Trophoblast cell (in vitro differentiated cells and primary cell): ENCODE data around the gene LIF.

Source experiments
- DNase-seq, 2 donors: peaks; one replicate each; pipeline ENCODE4 v3.0.0-alpha.2; 2016
- H2AFZ ChIP-seq: 2 replicates; pipeline ENCODE4 v1.6.1; 2013; ENCODE audit warnings: low read length, moderate library complexity, mild to moderate bottlenecking; ENCODE audit not compliant: insufficient read depth, poor library complexity
- H2AK5ac ChIP-seq: 2 replicates; pipeline ENCODE4 v1.6.1; 2013; ENCODE audit warnings: mild to moderate bottlenecking, low read length
- H2BK120ac ChIP-seq: 2 replicates; pipeline ENCODE4 v1.6.1; 2013; ENCODE audit warnings: low read length, mild to moderate bottlenecking, moderate library complexity; ENCODE audit not compliant: insufficient read depth, poor library complexity
- H2BK12ac ChIP-seq: 2 replicates; pipeline ENCODE4 v1.6.1; 2013; ENCODE audit warnings: mild to moderate bottlenecking, low read length, moderate library complexity
- H2BK5ac ChIP-seq: 2 replicates; pipeline ENCODE4 v1.6.1; 2013; ENCODE audit warnings: low read length, low read depth, moderate library complexity, mild to moderate bottlenecking; ENCODE audit not compliant: poor library complexity
- H3K14ac ChIP-seq: 2 replicates; pipeline ENCODE4 v1.6.1; 2013; ENCODE audit warnings: mild to moderate bottlenecking, low read length
- H3K18ac ChIP-seq: 2 replicates; pipeline ENCODE4 v1.6.1; 2013; ENCODE audit warnings: mild to moderate bottlenecking, low read length
- H3K23ac ChIP-seq: 2 replicates; pipeline ENCODE4 v1.6.1; 2013; ENCODE audit warnings: low read length
- H3K27ac ChIP-seq: 2 replicates; pipeline ENCODE4 v1.5.1; 2013; ENCODE audit warnings: low read depth, mild to moderate bottlenecking, inconsistent platforms, low read length, moderate library complexity
- H3K27me3 ChIP-seq: 2 replicates; pipeline ENCODE4 v1.6.1; 2013; ENCODE audit warnings: inconsistent platforms, mild to moderate bottlenecking, low read length, moderate library complexity; ENCODE audit not compliant: insufficient read depth
- H3K36me3 ChIP-seq, 2 experiments: 1 replicate in 1 of 2; 2 replicates in 1 of 2; pipeline ENCODE4 v1.6.1; 2013; ENCODE audit warnings: low read length in 2 of 2, mild to moderate bottlenecking in 2 of 2, moderate library complexity in 1 of 2; ENCODE audit not compliant: insufficient read depth in 2 of 2, control insufficient read depth in 1 of 2
- H3K4ac ChIP-seq: 2 replicates; pipeline ENCODE4 v1.6.1; 2013; ENCODE audit warnings: low read depth, mild to moderate bottlenecking, low read length, moderate library complexity
- H3K4me1 ChIP-seq, 2 experiments: 1 replicate in 1 of 2; 2 replicates in 1 of 2; pipeline ENCODE4 v1.6.1; 2013; ENCODE audit warnings: low read length in 2 of 2, mild to moderate bottlenecking in 2 of 2, moderate library complexity in 1 of 2; ENCODE audit not compliant: insufficient read depth in 2 of 2, control insufficient read depth in 1 of 2
- H3K4me2 ChIP-seq: 2 replicates; pipeline ENCODE4 v1.6.1; 2013; ENCODE audit warnings: inconsistent platforms, mild to moderate bottlenecking, low read length, moderate library complexity
- H3K4me3 ChIP-seq: 2 replicates; pipeline ENCODE4 v1.5.1; 2013; ENCODE audit warnings: mild to moderate bottlenecking, low read depth, low read length, inconsistent platforms
- H3K79me1 ChIP-seq: one replicate; pipeline ENCODE4 v1.6.1; 2013; ENCODE audit warnings: low read length
- H3K79me2 ChIP-seq: 2 replicates; pipeline ENCODE4 v1.6.1; 2013; ENCODE audit warnings: low read length, mild to moderate bottlenecking; ENCODE audit not compliant: control insufficient read depth, insufficient read depth, poor library complexity
- H3K9ac ChIP-seq: 2 replicates; pipeline ENCODE4 v1.6.1; 2013; ENCODE audit warnings: mild to moderate bottlenecking, low read length
- H3K9me3 ChIP-seq: 2 replicates; pipeline ENCODE4 v1.6.1; 2013; ENCODE audit warnings: low read depth, mild to moderate bottlenecking, control low read depth, inconsistent platforms, low read length; ENCODE audit not compliant: insufficient read depth
- H4K12ac ChIP-seq: 2 replicates; pipeline ENCODE4 v1.6.1; 2013; ENCODE audit warnings: low read depth, mild to moderate bottlenecking, low read length, moderate library complexity
- H4K8ac ChIP-seq: 2 replicates; pipeline ENCODE4 v1.6.1; 2013; ENCODE audit warnings: low read depth, mild to moderate bottlenecking, low read length, moderate library complexity
- H4K91ac ChIP-seq: one replicate; pipeline ENCODE4 v1.6.1; 2013; ENCODE audit warnings: low read depth, mild to moderate bottlenecking, low read length, moderate library complexity
- WGBS: extraction: QIAGEN DNeasy Blood & Tissue Kit; methylation state at CpG from one replicate; pipeline ENCODE4 v1.1.7; 2013; ENCODE audit warnings: missing lambda C conversion rate; ENCODE audit not compliant: insufficient read length, insufficient coverage; ENCODE audit errors: extremely low coverage; 5-methylcytosine and 5-hydroxymethylcytosine counted together

The LIF gene

GRCh38 chr22:30285176-30285845, 38.8 kb upstream of the LIF start:
- H2BK120ac ChIP-seq, result no peak overlapping the region
- H2BK5ac ChIP-seq, result no peak overlapping the region
- no CpG with 5 or more reads among the region's 27 CpGs for WGBS
- H3K18ac ChIP-seq, result no peak overlapping the region
- peaks cover 9 to 15% of the 10 kb centered on the region in 2 experiments for H3K4me1 ChIP-seq
- H3K36me3 ChIP-seq, result peaks cover 33 to 37% of the 10 kb centered on the region in 2 experiments
- H3K23ac ChIP-seq, result no peak overlapping the region
- H3K9ac ChIP-seq, result no peak overlapping the region
- no peak overlapping the region for H3K27ac ChIP-seq
- no peaks in the 10 kb centered on the region for H3K27me3 ChIP-seq
- H4K91ac ChIP-seq, result no peak overlapping the region
- no peak overlapping the region for H2AFZ ChIP-seq
- H3K4me3 ChIP-seq, result no peak overlapping the region
- H2BK12ac ChIP-seq, result no peak overlapping the region
- no peak overlapping the region for H3K4me2 ChIP-seq
- peaks cover 10% of the 10 kb centered on the region for H3K79me1 ChIP-seq
- no peak overlapping the region for H4K12ac ChIP-seq
- H3K9me3 ChIP-seq, result peaks cover 5% of the 10 kb centered on the region
- no peak overlapping the region for H3K14ac ChIP-seq
- H3K79me2 ChIP-seq, result peaks cover 6% of the 10 kb centered on the region
- H3K4ac ChIP-seq, result no peak overlapping the region
- no peak overlapping the region for H2AK5ac ChIP-seq
- no peak overlapping the region for H4K8ac ChIP-seq
- no peak for DNase-seq

- Histone ChIP-seq H3K4me3 (no peak overlapping the region), H3K9ac (no peak overlapping the region), H3K27ac (no peak overlapping the region), H2AFZ (no peak overlapping the region), H2BK120ac (no peak overlapping the region), H3K4ac (no peak overlapping the region), H3K18ac (no peak overlapping the region), H2AK5ac (no peak overlapping the region), H3K79me2 (peaks cover 6% of the 10 kb centered on the region), H4K91ac (no peak overlapping the region), H3K23ac (no peak overlapping the region), H3K9me3 (peaks cover 5% of the 10 kb centered on the region), H2BK5ac (no peak overlapping the region), H2BK12ac (no peak overlapping the region), H4K12ac (no peak overlapping the region), H3K36me3 (peaks cover 33 to 37% of the 10 kb centered on the region in 2 experiments), H4K8ac (no peak overlapping the region), H3K79me1 (peaks cover 10% of the 10 kb centered on the region), H3K27me3 (no peaks in the 10 kb centered on the region), H3K14ac (no peak overlapping the region), H3K4me2 (no peak overlapping the region), H3K4me1 (peaks cover 4 to 9% of the 10 kb centered on the region in 2 experiments)
- no peak for DNase-seq
- no CpG with 5 or more reads among the region's 4 CpGs for WGBS
These were observed 38.1 kb upstream of the LIF start for GRCh38 chr22:30284666-30285065.

GRCh38 chr22:30284172-30284571, 37.6 kb upstream of the LIF start:
- Histone ChIP-seq H2AFZ (no peak overlapping the region), H3K27ac (no peak overlapping the region), H3K9ac (no peak overlapping the region), H3K36me3 (peaks cover 33 to 37% of the 10 kb centered on the region in 2 experiments), H3K9me3 (peaks cover 5% of the 10 kb centered on the region), H2BK5ac (no peak overlapping the region), H2BK12ac (no peak overlapping the region), H4K8ac (no peak overlapping the region), H2AK5ac (no peak overlapping the region), H2BK120ac (no peak overlapping the region), H3K18ac (no peak overlapping the region), H4K91ac (no peak overlapping the region), H3K79me2 (peaks cover 5% of the 10 kb centered on the region), H3K14ac (no peak overlapping the region), H3K79me1 (peaks cover 10% of the 10 kb centered on the region), H4K12ac (no peak overlapping the region), H3K4me1 (peaks cover 4 to 9% of the 10 kb centered on the region in 2 experiments), H3K4me3 (no peak overlapping the region), H3K4me2 (no peak overlapping the region), H3K4ac (no peak overlapping the region), H3K27me3 (no peaks in the 10 kb centered on the region), H3K23ac (no peak overlapping the region)
- no CpG with 5 or more reads among the region's 9 CpGs for WGBS
- no peak for DNase-seq

GRCh38 chr22:30283342-30283741, 36.8 kb upstream of the LIF start:
- Histone ChIP-seq H3K9me3 (peaks cover 7% of the 10 kb centered on the region), H3K23ac (no peak overlapping the region), H3K14ac (no peak overlapping the region), H3K79me1 (peaks cover 1% of the 10 kb centered on the region), H2BK120ac (no peak overlapping the region), H2BK5ac (no peak overlapping the region), H2AK5ac (no peak overlapping the region), H3K9ac (no peak overlapping the region), H4K91ac (no peak overlapping the region), H3K18ac (no peak overlapping the region), H3K79me2 (no peaks in the 10 kb centered on the region), H4K8ac (no peak overlapping the region), H3K27me3 (no peaks in the 10 kb centered on the region), H4K12ac (no peak overlapping the region), H3K4me2 (no peak overlapping the region), H2AFZ (no peak overlapping the region), H3K4me3 (no peak overlapping the region), H3K27ac (no peak overlapping the region), H2BK12ac (no peak overlapping the region), H3K4me1 (peaks cover under 1 to 5% of the 10 kb centered on the region in 2 experiments), H3K4ac (no peak overlapping the region), H3K36me3 (peaks cover 33 to 37% of the 10 kb centered on the region in 2 experiments)
- no peak for DNase-seq
- WGBS, result no CpG with 5 or more reads among the region's 4 CpGs
